Left renal cortex interstitium (tissue), 4 donors: ENCODE data around the gene S100A1. TPM values are rescaled to one million over a fixed set of nuclear protein-coding genes. Genes with fewer than 3 reads are reported as not detected.
A peak's percentile ranks its signal among the peaks of the same experiment; 100 is the strongest.
"Not testable (repeated sequence)": the region's sequence is repeated elsewhere in the genome, so short reads cannot be mapped to it uniquely, and the experiment has no call there.

Source experiments
- DNase-seq, 4 donors: peaks; one replicate each; pipeline ENCODE4 v3.0.0-alpha.2; 2013; ENCODE audit warnings: low read depth in 4 of 4, low spot score in 2 of 4, missing footprints in 1 of 4
- polyA plus RNA-seq, 4 donors: library from polyadenylated mRNA; unstranded; fragments of 120-200 nt; gene quantifications; one replicate each; pipeline ENCODE4 v1.2.1, GENCODE V29; 2013; ENCODE audit not compliant: insufficient read length in 4 of 4

Gene S100A1
- polyA plus RNA-seq, 4 donors: 20.3 to 36.3 (median 23.9) TPM

DNA sequence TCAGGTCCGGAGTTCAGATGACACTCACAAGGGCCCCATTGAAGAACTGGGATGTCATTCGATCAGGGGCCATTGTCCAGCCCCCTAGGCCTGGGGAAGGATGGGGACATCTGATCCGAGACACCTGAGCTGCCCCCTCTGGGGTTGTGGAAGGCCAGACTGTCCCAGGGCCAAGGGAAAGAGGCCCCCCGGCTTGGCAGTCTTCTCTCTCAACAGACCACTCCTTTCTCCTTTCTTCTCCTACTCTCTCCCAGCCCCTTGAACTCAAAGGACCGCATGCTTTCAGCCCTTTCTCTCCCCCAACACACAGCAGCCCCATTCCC is 1.1 kb downstream of the S100A1 start:
- no peak for DNase-seq

DNA sequence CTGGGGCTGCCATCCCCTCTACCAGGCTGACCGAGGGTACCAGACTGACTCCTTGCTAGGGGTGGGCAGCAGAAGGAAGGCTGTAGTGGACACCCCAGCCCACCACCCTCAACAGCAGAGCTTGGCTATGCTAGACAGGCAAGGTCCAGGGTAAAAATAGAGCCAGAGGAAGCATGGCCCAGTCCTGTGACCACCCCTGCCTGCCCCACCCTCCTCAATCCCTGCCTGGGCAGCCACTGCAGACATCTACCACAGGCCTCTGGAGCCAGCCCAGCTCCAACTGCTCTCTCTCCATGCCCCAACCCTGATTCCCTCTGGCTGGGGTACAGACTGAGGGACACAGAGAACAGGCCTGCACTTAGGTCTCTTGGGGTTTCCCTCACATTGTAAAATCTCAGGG is 1.7 kb downstream of the S100A1 start:
- DNase-seq: no peak

DNA sequence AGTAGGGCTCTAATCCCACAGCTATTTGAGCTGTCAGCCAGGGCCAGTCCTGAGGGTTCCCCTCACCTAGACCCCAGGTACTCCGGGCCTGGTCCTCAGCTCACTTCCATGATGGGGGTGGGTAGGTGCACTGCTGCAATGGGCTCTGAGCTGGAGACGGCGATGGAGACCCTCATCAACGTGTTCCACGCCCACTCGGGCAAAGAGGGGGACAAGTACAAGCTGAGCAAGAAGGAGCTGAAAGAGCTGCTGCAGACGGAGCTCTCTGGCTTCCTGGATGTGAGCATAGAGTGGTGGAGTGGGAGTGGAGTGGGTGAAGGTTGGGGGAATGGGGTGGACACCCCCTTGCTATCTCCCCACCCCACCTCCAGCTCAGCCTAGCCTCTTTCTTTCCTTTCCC is 2.1 kb downstream of the S100A1 start:
- no peak for DNase-seq

DNA sequence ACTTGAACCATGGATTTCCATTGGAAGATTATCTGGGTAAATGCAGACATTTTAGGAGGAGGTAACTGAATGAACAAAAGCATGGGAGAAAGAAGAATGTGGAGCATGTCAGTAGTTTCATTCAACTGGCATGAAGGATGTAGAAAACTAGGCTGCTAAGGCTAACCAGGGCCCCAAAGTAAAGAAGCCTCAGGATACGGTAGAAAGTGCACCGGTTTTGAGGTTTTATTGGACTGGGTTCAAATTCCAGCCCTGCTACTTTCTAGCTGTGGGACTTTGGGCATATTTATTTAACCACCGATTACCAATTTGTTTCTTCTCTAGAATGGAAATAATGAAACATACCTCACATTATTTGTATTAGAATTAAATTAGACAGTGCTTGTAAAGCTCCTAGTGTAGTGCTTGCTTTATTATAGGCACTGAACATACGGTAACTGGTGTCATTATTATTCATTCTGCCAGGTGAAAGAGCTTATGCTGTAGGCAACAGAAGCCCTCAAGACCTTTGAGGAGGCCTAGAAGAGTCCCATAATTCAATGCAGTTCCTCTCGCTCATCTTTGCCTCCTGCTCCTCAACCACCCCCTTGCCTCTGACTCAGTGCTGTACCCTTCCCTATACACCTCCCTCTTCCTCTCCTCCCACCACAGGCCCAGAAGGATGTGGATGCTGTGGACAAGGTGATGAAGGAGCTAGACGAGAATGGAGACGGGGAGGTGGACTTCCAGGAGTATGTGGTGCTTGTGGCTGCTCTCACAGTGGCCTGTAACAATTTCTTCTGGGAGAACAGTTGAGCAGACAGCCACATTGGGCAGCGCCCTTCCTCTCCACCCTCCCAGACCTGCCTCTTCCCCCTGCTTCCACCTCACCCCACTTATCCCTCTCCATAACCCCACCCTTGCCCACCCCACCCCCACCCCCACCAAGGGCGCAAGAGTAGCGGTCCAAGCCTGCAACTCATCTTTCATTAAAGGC is 3.1 kb downstream of the S100A1 start:
- no peak for DNase-seq

DNA sequence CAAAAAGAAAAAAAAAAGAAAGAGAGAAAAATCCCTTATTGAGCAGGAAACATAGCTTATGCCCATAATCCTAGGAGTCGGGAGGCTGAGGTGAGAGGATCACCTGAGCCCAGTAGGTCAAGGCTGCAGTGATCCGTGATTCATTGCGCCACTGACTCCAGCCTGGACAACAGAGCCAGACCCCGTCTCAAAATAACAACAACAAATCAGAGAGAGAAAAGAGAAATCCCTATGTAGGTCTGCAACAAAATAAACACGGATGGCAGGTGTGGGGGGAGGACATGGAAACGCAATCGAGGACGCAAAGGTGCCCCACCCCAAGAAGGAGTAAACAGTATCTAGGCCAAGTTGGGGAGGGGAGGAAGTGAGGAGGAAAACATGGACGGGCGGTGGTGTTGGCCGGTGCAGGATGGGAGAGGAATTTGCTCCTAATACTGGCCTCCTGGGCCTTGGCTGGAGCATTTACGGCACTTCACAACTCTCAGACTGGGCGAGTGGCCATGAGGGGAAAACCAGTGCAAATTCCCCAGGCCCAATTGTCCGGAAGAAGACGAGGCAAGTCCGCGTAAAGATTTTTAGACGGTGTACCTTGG is 5.0 kb downstream of the S100A1 start:
- DNase-seq: no peak

DNA sequence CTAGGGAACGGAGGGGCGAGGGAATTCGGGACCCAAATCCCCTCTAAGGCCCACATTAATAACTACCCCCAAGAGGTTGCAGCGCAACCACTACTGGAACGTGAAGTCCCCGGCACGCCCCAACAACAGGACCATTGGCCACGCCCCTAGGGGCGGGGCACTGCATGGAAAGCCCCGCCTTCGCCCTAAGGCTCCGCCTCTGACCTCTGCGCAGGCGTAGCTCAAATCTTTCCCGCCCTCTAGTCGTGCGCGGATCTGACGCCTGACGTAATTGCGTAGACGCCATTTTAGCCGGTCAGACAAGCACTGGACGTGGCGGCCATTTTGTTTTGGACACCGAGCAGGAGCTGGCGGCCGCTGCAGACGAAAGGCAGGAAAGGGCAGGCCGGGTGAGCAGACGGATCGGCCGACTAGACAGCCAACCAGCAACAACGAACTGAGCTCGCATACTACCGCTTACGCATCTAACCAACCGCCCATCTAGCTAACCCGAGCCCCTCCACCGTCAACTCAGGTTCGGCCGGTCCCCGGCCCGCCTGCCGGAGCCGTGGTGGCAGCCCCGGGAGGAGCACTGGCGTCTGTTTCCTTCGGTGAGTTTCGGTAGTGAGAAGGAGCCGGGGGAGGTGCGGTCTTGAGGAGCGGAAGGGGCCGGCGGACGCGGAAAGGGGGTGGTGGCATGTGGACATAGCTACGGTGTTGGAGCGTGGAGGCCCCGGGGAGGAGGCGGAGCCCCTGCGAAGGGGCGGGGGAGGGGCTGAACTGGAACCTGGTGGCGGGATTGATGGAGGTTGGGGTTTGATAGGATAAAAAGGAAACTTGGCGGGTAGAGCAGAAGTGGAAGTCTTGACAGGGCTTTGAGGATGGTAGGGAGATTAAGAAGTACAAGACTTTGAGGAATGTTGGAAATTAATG is 5.8 kb downstream of the S100A1 start, which contains the start of gene CHTOP:
TSS of gene CHTOP (plus strand) at position 313 of the 912 bp plus-strand sequence. CDS start 2,523 bp downstream, outside the sequence.
- DNase-seq: peak; percentile 96 to 98 (median 96)

DNA sequence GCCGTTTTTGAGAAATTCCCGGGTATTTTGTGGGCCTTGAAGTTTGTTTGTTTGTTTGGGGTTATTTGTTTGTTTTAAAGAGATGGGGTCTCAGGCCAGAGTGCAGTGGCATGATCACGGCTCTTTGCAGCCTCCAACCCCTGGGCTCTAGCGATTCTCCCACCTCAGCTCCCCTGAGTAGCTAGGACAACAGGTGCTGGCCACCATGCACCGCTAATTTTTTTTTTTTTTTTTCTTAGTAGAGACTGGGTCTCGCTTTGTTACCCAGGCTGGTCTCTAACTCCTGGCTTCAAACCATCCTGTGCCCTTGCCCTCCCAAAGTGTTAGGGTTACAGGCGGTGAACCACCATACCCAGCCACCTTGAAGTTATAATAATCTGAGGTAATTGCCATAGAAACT is 7.6 kb downstream of the S100A1 start:
- no peak for DNase-seq

DNA sequence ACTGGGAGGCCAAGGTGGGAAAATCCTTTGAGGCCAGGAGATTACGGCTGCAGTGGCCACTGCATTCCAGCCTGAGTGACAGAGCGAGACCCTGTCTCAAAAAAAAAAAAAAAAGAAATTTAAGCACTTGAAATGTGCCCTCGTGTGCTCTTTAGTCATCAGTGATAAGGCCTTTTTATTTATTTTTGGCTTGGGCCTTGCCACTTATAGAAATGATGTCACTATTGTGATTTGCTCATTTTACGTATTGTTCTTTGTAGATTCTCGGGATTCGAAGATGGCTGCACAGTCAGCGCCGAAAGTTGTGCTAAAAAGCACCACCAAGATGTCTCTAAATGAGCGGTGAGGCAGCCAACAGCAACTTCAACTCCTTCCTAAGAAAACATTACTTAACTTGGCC is 8.1 kb downstream of the S100A1 start:
- DNase-seq: no peak

DNA sequence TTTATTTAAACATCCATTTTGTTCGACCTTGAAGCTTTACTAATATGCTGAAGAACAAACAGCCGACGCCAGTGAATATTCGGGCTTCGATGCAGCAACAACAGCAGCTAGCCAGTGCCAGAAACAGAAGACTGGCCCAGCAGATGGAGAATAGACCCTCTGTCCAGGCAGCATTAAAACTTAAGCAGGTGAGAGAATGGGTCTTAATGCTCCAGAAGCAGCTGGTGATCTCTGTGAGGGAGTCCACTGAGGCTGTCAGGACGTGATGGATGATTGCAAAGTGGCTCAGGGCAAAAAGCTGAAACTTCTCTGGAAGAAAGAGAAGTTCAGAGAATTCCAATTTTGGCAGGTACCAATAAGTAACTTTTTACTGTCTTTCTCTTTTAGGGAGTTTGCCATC is 10.0 kb downstream of the S100A1 start:
- DNase-seq: no peak

DNA sequence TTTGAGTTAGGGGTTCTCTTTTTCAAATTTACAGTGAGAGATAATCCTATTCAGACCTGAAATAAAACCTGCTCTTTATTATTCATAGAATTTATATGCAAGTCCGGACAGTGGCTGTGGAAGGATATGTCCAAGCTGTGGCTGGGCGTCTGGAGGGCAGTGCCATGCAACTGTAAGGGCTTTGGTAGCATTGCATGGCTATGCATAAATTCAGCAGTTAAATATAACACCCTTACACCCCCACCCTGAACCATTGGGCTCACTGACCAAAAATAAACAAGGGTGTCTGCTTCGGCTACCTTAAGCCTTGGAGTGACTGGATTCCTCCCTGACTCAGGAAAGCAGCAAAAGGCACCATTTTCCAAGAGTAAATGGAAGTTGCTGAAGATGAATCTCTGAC is 11.0 kb downstream of the S100A1 start:
- no peak for DNase-seq

DNA sequence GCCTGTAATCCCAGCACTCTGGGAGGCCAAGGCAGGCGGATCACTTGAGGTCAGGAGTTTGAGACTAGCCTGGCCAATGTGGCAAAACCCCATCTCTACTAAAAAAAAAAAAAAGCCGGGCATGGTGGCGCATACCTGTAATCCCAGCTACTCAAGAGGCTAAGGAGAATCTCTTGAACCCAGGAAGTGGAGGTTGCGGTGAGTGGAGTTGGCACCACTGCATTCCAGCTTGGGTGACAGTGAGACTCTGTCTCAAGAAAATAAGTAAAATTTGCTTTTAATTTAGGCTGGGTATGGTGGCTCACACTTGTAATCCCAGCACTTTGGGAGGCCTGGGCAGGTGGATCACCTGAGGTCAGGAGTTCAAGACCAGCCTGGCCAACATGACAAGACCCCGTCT is 12.0 kb downstream of the S100A1 start:
- not testable (repeated sequence) for DNase-seq

DNA sequence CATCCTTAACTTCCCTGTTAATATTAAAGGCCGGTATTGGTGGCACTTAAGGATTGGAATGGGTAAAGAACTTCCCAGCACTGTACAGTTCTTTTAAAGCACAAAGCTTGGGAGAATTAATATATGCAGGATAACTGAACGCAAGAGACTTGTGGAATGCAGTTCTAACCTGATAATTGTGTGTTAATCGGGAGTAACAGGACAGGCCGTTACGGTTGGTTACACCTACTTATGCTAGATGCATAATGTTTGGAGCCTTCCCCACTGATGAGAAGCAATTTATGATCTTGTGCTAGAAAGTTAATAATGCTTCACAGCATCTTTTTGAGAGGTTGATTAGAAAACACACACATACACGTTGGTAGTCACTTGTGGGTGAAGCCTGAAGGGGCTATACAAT is 12.6 kb downstream of the S100A1 start:
- no peak for DNase-seq

DNA sequence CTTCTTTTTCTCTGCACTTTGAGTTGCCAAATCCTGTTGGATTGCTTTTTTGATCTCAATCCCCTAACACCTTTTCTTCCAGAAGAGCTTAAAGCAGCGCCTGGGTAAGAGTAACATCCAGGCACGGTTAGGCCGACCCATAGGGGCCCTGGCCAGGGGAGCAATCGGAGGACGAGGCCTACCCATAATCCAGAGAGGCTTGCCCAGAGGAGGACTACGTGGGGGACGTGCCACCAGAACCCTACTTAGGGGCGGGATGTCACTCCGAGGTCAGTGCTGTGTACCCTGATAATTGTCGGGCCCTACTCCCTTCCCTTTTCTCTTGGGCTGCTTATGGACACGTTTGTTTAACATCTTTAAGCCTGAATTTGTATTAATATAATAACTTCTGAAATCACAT is 13.9 kb downstream of the S100A1 start:
- no peak for DNase-seq

DNA sequence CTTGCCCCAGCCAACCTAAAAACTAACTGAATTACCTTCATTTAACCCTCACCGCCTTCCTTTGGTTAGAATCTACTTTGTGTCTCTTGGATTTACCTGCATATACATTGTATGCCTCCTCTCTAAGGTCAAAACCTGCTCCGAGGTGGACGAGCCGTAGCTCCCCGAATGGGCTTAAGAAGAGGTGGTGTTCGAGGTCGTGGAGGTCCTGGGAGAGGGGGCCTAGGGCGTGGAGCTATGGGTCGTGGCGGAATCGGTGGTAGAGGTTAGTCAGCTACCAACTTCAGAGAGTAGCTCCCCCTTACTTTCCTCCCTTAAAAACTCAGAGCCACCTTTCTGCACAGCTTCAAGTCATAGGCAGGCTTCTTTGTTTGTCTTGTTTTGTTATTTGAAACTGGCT is 14.9 kb downstream of the S100A1 start:
- no peak for DNase-seq

DNA sequence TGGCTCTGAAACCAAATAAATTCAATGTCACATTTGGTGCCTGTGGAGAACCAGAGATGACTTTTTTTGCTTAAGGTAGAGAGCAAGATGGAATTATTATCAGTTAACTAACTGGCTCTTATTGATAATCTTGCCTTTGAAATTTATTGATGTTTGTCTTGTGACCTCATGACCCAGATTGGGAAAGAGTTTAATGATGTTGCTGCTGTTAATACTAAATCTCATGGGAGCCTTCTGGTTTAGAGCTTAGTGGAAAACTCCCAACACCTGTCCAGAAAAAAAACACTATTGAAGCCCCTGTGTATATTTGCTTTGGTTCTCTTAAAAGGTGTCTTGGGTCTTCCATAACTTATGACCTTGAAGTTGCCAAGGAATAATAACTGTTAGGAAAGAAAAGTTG is 15.6 kb downstream of the S100A1 start:
- no peak for DNase-seq

DNA sequence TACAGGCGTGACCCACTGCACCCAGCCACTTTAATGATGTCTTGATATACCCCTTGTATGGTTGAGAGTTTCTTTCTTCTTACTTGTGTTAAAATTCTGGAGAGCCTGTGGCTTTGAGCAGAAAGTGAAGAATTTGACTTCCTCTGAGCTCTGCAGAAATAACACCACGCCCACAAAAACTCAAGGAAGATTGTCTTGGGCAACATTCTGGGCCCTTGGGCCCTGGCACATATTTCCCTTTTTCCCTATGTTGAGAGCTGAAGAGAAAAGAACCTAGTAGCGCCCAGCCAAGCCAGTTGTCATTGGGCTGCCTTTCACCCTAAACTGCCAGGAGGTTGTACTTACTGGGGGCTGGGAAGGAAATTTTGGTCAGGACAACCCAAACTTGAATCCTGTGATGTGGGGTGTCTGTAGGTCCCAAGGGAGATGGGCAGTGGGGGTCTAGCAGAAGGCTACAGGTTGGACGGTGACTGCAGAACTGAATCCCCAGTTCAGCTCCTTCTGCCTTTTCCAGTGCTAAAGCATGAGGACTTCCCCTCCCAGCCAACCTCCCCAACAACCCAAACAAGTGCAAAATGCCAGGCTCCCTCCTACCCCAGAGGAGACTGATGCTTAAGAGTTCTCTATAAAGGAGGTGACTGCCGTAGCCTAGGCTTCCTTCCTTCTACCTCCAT is 18.6 kb downstream of the S100A1 start:
- no peak for DNase-seq

DNA sequence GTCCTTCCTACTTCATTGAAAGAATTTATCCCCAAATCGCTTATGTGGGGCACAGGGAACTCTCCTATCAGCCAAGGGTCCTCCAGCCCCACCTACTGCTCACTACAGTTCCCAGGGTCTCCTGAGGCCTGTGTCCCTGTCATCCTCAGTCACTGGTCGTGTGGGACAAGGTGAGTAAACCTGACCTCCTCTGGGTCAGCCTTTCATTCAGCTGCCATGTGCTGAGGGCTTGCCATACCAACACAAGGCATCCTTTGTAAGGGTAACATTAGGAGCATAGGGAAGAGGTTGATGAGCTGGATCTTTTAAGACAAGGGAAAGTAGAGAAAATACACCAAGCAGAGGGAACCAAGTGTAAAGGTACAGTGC is 19.1 kb downstream of the S100A1 start:
- no peak for DNase-seq

DNA sequence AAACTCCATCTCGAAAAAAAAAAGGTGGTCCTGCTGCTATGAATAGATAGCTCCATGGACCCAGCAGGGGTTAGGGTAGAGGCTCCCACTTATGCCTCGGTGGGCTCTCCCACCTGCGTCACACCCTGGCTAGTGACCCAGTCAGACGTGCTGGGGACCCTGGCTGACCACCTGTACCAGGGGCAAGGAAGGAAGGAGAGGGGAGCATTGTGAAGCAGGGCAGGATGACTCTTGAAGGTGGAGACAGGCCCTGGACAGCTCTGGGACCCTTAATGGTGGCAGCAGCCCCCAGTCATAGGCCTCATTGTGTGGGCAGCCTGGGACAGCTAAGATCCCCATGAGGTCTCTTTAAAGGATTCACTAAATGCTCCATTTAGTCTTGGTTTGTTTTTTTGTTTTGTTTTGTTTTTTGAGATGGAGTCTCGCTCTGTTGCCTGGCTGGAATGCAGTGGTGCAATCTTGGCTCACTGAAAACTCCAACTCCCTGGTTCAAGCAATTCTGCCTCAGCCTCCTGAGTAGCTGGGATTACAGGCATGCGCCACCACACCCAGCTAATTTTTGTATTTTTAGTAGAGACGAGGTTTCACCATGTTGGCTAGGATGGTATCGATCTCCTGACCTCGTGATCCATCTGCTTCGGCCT is 19.9 kb downstream of the S100A1 start:
- no peak for DNase-seq

DNA sequence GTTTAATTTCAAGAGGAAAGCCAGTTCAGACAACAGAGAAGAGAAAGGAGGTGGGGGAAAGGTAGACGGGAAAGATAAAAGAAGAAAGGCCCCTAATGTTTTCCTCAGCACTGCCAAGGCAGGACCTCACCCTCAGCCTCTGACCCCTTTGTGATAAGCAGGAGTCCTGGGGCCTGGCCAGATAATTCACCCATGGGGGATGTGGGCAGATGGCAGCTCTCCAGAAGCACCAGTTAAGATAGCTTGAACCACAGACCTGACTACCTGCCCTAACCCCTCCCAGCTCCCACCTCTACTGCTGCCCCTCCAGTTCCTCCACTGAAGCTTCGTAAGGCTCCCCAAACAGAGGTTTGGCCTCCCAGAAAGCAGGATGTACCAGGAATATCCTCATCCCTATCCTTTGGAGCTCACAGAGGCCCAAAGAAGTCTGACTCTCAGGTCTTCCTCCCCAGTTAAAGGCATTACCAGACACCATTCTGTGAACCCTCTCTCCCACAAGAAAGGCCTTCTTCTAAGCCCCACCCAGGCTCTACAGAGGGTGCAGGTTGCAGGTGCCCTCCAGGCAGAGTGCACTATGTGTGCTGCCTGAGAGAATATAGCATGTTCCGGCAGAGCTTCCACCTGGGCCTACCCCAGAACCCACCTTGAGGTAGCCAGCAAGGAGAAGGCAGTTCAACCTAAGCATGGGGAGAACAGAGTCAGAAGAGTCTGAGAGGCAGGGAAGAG is 21.1 kb downstream of the S100A1 start:
- DNase-seq: no peak

DNA sequence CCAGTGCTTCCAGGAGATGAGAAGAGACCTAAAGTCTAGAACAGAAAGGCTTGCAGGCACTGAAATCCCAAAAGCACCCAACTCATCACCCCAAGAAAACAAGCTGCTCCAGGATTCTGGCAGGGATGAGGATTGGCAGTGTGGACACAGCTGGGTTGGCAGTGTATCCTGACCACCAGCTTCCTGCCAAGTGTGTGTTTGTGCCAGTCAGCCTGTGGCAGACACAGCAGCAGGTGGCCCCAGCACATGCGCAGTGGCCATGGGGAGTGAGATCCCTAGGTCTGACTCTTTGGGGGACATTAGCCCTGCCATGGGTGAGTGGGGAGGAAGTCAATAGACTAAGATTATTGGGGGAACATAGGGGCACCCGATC is 21.6 kb downstream of the S100A1 start:
- no peak for DNase-seq
